Smooth muscle cell of the brain vasculature (primary cell): ENCODE measurements around the gene CASZ1.

Experiments used
- DNase-seq: peaks from one replicate; pipeline ENCODE4 v3.0.0-alpha.2; 2012; ENCODE audit warnings: low read depth, low spot score

Gene CASZ1

GRCh38 chr1:10685808-10686403, 110.5 kb downstream of the CASZ1 start:
- no peak for DNase-seq

DNA sequence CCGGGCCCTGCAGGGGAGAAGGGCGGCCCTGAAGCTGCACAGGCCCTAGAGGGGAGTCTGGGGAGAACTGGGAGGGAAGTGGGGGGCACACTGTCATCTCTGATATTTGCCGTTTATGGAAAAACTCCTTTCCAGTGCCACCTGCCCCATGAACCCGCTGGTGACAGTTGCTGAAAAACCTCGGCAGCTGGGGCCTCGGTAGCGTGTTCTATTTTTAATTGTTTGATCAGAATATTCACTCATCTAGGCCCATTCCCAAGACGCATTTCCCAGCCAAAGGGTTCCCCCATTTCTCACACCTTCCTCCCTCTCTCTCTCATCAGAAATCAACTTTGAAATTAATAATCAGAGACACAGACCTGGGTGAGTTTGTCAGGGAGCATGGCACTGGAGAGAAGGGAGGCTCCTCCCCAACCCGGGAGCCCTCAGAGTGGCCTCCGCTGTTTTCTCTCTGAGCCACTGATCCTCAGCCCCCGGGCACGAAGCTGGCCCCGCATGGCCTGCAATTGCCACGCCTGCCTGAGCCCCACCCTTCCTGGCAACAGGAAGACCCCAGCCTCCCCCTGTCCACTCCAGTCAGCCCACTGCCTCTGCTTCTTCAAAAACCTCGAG, 111.1 kb downstream of the CASZ1 start:
- no peak for DNase-seq

- DNase-seq = no peak
Measured at GRCh38 chr1:10684221-10684620, 112.2 kb downstream of the CASZ1 start.

- DNase-seq = no peak
Measured at GRCh38 chr1:10682449-10683309, 113.8 kb downstream of the CASZ1 start.

DNA sequence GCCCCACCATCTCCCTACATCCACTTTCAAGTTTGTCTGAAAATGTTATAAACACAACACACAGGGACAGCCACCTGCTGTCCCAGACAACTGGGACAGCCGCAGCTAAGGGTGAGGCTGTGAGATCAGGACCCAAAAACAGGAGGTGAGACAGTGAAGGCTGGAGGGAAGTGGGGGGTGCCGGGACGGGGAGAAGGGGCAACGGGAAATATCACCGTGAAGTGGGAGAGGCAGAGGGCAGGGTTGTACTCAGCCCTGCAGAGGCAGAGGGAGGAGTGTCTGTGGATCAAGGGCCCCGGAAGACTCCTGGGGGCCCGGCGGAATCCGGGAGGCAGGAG, 114.4 kb downstream of the CASZ1 start:
- no peak for DNase-seq

DNA sequence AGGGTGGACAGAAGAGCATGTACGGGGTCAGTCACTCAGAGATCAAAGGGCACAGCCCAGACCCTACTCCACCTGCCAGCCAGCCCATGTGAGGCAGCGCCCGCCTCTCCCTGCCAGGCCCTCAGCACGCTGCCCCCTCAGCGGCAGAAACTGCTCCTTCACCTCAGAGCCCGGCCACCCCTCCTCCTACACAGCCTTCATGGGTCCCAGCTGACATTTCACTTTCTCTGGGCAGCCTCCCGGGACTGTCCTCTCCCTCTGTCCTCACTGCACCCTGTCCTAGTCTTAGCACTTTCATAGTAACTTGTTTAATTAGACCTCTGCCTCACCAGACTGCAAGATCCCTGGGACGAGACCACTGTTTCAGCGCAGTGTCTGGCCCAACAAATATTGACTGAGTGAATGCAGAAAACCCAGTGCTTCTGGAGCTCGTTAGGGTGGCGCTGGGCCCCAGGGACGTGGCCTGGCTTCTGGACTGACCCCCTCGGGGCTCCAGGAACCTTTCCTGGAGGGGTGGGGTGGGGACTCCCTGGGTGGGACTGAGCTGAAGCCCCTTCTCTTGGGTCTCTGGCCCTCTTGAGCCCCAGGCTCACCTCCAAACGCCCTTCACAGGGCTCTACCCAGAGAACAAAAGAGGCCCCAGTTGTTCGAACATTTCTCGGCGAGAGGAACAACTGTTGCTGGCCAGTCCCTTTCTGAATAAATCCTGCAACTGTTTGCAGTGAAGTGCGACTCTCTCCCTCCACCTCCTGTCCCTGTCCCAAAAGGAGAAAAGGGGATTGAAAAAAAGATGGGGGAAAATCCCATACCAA, 114.9 kb downstream of the CASZ1 start:
- DNase-seq = no peak

DNA sequence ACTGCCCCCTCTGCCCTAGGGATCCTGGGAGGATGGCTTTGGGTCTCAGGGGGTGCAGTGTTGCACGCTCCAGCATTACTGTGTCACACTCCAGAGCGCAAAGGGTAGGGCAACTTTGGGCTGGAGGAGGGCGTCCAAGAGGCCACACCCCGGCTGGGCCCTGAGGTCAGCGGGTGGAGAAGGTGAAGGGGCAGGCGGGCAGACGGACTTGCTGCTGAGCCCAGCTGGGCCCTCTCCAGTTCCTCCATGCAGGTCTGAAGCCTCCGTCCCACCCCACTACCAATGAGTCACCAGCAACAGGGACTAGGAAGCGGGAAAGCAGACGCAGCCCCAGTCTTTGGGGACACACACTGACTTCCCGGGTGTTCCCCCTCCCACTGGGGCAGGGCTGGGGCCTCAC, 116.0 kb downstream of the CASZ1 start:
- no peak for DNase-seq

DNA sequence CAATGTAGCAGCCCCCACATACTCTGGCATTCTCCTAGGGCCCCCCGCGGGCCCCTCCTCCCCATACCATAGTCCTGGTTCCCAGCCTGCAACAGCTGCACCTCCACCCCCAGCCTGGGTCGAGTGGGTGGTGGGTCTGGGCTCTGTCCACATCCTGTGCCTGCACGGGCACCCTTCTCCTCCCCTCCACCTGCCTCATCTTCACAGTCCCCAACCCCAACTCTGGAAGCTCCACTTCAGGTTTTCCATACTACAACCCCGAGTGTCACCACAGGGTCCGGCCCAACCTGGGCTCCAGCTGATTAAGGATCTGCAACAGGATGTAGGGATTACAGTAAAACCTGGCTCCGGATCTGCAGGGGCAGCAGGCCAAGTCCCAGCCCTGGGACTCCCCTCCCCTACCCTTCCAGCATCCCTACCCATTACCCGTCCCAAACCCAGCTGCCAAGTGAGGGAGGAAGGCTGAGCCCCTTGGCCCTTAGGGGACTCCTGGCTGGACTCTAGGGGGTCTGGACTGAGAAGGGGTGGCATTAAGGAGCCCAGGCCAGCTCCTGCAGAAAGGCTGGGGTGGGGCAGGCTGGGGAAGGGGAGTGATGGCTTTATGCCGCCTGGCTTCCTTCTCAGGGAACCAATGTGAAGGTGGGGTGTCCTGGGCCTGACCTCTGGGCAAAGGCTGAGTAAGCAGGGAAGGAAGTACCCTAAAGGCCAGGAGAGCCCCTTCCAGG, 116.8 kb downstream of the CASZ1 start:
- DNase-seq = peak; percentile 9

- DNase-seq = no peak
Measured at GRCh38 chr1:10678852-10679251, 117.6 kb downstream of the CASZ1 start.

DNA sequence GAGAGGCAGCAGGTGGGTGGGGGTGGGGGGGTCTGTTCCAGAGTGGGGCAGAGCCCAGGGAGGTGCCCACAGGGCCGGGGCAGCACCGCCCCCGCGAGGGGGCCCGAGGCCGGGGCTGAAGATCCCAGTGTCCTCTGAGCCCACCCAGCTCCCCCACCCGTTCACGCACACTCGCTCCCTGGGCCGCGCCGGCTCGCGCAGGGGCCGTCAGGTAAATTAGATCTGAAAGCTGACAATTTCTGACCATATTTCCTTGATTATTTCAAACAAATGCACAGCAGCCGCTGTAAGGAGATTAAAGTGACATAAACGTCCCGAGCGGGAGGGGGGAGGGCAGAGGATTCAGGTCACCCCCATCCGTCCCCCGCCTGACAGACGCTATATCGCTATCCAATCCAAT, 118.0 kb downstream of the CASZ1 start:
- DNase-seq = no peak

GRCh38 chr1:10677491-10678391, 118.7 kb downstream of the CASZ1 start:
- DNase-seq = no peak

DNA sequence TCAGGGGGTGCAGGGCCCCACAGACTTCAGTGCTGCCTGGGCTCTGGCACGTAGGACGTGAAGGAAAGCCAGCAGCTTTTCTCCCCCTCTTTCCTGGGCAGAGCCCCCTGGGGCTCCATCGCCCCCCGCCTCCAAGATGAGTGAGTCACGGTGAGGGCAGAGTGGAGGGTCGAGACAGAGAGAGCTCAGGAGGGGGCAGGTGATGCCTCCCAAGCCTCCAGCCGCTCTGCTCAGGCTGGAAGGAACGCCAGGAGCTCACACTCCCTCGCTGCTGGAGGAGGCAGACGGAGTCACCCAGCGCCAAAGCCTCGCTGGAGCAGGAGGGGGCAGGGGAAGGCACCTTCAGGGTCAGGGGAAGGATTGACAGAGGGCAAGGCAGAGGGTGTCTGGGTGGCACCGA, 119.5 kb downstream of the CASZ1 start:
- no peak for DNase-seq

DNA sequence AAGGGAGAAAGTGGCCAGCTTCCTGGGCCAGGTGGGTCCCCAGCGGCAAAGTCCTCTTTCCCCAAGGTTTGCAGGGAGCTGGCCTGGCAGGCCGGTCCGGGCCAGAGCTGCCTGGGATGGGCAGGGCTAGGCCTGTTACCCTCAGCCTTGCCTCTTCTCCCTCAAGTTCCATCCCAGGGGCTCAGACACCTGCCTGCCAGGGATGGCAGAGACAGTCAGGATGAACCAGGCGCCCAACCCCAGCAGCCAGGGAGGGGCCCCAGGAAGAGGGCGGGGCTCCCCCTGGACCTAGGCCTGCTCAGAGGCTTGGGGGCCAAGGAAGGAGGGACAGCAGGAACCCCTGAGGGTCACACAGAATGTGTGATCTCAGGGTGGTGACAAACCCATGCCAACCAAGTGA, 120.6 kb downstream of the CASZ1 start:
- no peak for DNase-seq

DNA sequence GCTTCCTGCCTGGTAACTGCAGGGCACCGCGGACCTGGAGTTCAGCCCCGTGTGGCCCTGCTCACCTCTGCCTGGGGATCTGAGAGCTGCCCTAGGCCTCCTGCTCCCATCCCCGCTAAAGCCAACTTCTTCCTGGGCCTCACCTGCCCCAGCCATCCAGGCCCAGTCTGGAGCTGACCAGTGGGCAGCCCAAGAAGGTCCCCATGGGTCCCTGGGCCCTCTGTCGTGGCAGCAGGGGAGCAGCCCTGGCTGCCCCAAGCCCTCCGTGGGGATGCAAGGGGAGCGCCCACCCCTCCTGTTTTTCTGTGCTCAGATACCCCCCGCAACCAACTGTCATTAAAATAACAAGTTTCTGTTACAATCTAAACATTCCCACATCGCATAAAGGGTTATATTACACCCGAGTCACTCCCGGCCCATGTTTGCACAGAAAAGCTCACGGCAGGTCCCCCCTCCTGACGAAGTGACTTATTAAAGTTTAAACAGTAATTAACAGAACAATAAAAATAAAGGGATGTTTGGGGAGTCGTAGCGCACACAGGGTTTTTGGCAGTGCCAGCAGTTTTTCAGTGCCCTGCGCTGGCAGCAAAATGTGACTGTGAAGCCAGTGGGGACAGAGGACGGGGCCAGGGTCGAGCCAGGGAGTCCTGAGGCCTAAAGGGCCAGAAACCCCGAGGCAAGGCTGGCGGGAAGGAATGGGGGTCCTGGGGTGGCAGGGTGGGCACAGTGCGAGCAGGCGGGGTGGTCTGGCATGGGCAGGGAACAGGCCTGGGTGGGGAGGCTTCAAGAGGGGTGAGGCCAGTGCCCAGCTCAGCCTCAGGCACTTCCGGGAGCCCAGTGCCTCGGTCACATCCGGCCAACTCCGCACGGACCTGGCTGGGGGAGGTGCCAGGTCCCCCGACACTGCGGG, 121.5 kb downstream of the CASZ1 start:
- no peak for DNase-seq

DNA sequence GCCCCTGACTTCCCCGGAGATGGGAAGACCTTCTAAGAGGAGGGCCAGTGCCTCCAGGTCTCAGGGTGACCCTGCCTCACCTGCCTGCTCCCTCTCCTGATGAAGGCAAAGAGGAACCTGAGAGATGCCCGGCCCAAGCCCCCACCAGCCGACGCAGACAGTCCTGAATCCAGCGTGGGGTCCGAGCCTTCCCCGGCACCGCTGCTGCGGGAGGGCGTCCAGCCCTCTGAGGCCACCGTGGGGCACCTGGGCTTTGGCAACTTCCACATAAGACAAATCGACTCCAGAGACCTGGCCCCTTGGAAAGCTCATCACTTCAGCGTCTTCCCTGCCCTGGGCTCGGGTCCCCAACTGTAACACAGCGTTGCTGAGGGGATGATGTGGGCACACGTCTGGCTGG, 122.2 kb downstream of the CASZ1 start:
- no peak for DNase-seq

DNA sequence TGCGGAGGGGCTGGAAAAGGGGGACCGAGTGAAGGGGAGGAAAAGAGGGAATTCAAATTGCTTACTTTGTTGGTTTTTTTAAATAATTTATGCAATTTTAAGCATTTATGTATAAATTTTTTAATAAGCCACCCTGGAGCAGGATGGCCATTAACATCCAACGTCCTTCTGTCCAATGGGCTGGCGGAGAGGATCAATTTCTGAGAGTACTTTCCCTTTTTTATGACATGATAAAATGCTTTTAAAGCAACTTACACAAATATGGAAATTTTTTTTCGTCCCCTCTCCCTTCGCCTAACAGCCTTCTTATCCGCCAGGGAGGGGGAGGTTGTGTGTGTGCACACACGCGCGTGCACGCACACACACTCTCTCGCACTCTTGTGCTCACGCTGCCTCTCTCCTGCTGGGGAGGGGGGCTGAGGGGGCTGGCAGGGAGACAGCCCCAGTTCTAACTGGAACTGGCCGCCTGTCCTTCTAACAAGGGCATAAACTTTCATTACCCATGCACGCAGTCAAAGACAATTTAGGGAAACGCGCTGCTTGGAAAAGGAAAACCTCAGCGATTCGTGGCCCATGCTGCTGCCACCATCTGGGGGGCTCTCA, 123.2 kb downstream of the CASZ1 start:
- no peak for DNase-seq

GRCh38 chr1:10672343-10673050, 123.9 kb downstream of the CASZ1 start:
- DNase-seq = no peak

DNA sequence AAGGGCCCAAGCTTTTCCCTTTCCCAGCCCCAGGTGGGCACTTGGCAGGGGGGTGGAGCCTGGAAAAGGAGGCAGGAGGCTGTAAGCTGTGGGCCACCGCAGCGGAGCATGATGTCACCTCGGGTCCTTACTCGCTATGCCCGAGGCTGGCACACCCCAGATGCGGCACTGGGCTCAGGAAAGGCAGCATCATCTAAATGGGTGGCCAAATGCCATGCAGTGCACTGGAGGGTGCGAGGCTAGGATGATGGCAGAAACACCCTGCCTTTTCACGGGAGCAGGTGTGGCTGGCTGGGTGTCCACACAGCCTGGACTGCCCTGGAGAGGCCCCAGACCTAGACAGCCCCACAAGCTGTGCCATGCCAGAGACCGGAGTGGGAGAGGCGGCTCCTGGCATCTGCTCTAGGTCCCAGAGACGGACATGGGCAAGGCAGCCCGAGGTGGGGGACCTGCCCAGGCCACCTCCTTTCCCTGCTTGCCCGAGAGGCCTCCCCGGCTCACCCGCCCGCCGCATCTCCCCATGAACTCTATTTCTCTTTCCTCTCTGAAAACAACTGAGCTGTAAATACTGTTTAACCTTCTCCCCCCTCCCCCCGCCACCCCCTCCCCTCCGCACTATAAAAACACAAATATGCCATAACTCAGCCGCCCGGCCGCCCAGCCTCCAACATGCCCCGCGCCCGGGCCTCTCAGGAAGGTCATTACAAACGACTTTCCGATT, 124.7 kb downstream of the CASZ1 start:
- DNase-seq = no peak
